Activated CD8-positive, alpha-beta memory T cell treated with anti-CD3 and anti-CD28 coated beads, Interleukin-2, amount 10 ng/mL, durations not matched to agents 7 days and 5 days (primary cell): ENCODE data around the gene FAHD2B. TPM values are rescaled to one million over a fixed set of nuclear protein-coding genes. Genes with fewer than 3 reads are reported as not detected.
"Not testable (repeated sequence)": the region's sequence is repeated elsewhere in the genome, so short reads cannot be mapped to it uniquely, and the experiment has no call there.

Experiments
- ATAC-seq: fragments of 150-1000 bp; cut with Tn5 transposase; one replicate; pipeline ENCODE4 v1.10.0; 2021; ENCODE audit warnings: moderate library complexity
- CTCF ChIA-PET: fragments of 350-600 bp; sonication (Branson Sonifier 250); formaldehyde crosslinking; loops from one replicate; lab custom pipeline; 2021; ENCODE audit warnings: antibody characterized with exemption; lab: Charles Lee
- DNase-seq: peaks from one replicate; pipeline ENCODE4 v3.0.0-alpha.2; 2020
- H3K27ac Mint-ChIP-seq: one replicate; pipeline ENCODE4 v1.8.0; 2021; ENCODE audit warnings: mild to moderate bottlenecking, mixed read lengths
- H3K27me3 Mint-ChIP-seq: one replicate; pipeline ENCODE4 v1.8.0; 2021; ENCODE audit warnings: mixed read lengths
- H3K36me3 Mint-ChIP-seq: one replicate; pipeline ENCODE4 v1.8.0; 2021; ENCODE audit warnings: mild to moderate bottlenecking, mixed read lengths
- H3K4me1 Mint-ChIP-seq: one replicate; pipeline ENCODE4 v1.8.0; 2021; ENCODE audit warnings: mixed read lengths
- H3K4me3 Mint-ChIP-seq: one replicate; pipeline ENCODE4 v1.8.0; 2021; ENCODE audit warnings: mild to moderate bottlenecking, moderate library complexity, mixed read lengths
- H3K9me3 Mint-ChIP-seq: one replicate; pipeline ENCODE4 v1.8.0; 2022; ENCODE audit warnings: low read depth, mixed read lengths
- total RNA-seq, 2 experiments: library from RNA; stranded (reverse); gene quantifications; one replicate each; pipeline ENCODE4 v1.2.3, GENCODE V29; 2021

FAHD2B gene
- total RNA-seq, 2 experiments from 2014 or later: 26.2 to 29.6 TPM

DNA sequence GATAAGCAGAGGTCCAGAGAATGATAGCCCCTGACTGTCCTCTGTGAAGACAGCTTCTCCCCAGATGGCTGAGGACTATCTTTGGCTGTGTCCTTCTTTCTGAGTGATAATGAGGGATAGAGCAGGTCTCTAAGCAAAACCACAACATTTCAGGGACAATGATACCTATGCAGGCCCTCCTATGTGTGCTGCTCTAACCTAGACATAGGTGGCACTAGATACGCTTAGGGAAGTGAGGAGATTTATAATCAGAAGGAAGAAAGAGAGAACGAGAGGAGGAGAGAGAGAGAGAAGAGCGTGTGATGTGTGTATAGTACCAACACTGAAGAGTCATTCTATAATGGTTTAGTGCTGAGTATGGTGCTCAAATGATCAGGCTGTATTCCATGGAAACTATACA is 38.5 kb downstream of the FAHD2B start:
- H3K36me3 Mint-ChIP-seq, H3K4me1 Mint-ChIP-seq, H3K27me3 Mint-ChIP-seq, H3K27ac Mint-ChIP-seq, DNase-seq, H3K9me3 Mint-ChIP-seq, H3K4me3 Mint-ChIP-seq, ATAC-seq, CTCF ChIA-PET: not testable (repeated sequence)

DNA sequence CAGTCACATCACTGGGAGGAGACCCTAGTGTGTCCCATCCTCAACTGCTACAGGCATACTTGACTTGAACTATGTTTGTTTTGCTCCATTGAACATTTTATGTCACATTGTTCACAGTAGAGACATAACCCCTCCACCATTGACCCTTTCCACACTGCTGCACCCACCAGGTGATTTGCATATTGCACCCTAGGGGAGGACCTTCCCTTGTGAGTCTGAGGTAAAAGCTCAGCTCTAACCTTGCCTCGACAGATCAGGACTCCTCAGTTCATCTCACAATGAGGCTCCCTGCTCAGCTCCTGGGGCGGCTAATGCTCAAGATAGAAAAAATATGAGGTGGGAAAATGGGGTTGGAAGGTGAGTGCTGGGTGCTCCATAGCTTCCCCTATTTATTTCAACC is 44.6 kb downstream of the FAHD2B start:
- H3K27ac Mint-ChIP-seq, H3K4me1 Mint-ChIP-seq, CTCF ChIA-PET: not testable (repeated sequence)

DNA sequence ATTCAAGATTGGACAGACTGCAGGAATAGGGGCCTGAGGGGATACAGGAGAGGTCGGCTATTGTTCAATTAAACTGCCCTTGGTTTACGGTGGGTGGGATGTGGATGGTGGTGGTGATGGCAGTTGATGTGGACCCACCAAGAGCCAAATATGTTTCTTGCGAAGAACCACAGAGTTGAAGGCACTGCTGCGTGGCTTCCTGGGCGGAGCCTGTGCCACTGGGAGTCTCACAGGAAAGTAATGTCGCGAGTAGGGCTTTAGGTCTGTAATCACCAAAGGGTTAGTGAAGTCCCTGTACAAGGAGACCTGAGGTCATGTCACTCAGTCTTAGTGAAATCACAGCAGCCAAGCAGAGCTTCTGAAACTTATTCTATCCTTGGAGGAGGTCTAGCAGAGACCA is 46.2 kb downstream of the FAHD2B start:
- H3K9me3 Mint-ChIP-seq, H3K27me3 Mint-ChIP-seq, H3K4me1 Mint-ChIP-seq, CTCF ChIA-PET, H3K4me3 Mint-ChIP-seq, H3K36me3 Mint-ChIP-seq: not testable (repeated sequence)
- peak overlapping the region; percentile 73 for H3K27ac Mint-ChIP-seq
- DNase-seq (peak; percentile 56), ATAC-seq (peak; percentile 80)

More for the DNA sequence above, 44.6 kb downstream of the FAHD2B start:
- H3K9me3 Mint-ChIP-seq, H3K36me3 Mint-ChIP-seq, ATAC-seq, H3K4me3 Mint-ChIP-seq, DNase-seq, H3K27me3 Mint-ChIP-seq: not testable (repeated sequence)

DNA sequence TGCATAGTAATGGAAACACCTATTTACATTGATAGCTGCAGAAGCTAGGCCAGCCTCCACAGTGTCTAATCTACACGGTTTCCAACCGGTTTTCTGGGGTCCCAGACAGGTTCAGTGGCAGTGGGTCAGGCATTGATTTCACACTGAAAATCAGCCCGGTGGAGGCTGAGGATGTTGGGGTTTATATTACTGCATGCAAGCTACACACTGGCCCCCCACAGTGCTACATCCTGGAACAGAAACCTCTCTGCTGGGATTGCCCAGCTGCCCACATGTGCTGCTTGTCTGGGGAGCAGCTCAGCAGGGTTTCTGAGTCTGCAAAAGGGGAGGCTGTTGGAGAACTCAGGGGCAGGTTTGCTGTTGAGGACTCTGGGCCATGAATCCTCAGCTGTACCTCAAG is 48.0 kb downstream of the FAHD2B start:
- CTCF ChIA-PET, H3K36me3 Mint-ChIP-seq, H3K9me3 Mint-ChIP-seq, DNase-seq, H3K4me1 Mint-ChIP-seq, H3K4me3 Mint-ChIP-seq, H3K27ac Mint-ChIP-seq, ATAC-seq: not testable (repeated sequence)
- peaks cover 13% of the 10 kb centered on the region for H3K27me3 Mint-ChIP-seq

DNA sequence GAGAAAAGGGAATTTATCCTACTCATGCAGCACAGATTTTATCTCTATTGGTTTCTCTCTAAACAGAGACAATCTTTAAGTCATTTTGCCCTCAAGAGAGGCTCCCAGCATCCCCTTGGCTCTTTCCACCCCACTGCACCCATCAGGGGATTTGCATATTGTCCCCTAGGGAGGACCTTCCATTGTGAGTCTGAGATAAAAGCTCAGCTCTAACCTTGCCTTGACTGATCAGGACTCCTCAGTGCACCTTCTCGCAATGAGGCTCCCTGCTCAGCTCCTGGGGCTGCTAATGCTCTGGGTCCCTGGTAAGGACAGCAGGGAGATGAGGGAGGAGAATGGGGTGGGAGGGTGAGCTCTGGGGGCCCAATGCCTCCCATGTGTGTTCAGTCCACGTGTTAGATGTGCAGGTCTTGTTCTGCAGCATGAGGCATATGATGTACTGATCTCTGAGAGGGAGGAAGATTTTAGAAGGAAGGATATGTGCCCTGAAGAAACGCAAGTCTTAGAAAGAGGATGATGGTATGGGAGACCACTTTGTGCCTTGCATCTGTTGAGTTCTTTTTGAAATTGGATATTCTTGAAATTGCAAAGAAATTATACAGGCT is 48.7 kb downstream of the FAHD2B start:
- CTCF ChIA-PET, H3K9me3 Mint-ChIP-seq, H3K27ac Mint-ChIP-seq, H3K36me3 Mint-ChIP-seq, H3K4me1 Mint-ChIP-seq, ATAC-seq, DNase-seq, H3K4me3 Mint-ChIP-seq: not testable (repeated sequence)
- H3K27me3 Mint-ChIP-seq: peaks cover 13% of the 10 kb centered on the region

Other genes with a start within 250 kb of the FAHD2B start
- gene ANKRD39, start 236.9 kb downstream of the FAHD2B start, total RNA-seq: 10 to 100 TPM; 32.6 to 42.6 TPM
- gene SEMA4C, start 224.8 kb downstream of the FAHD2B start, total RNA-seq: 10 to 100 TPM in 1 of 2 experiments, 1 to 10 TPM in 1; 9.7 to 11.6 TPM
- gene FAM178B, start 108.3 kb downstream of the FAHD2B start, total RNA-seq: not detected
- 10 to 100 TPM; 37.6 to 85.4 TPM for gene ANKRD36, start 18.3 kb upstream of the FAHD2B start, total RNA-seq